GM18526 (cell line): ENCODE data around the gene TMA7B.

Source experiments
- POLR2A ChIP-seq: IDR thresholded peaks from 3 replicates; pipeline ENCODE4 v1.6.1; 2011; ENCODE audit not compliant: insufficient read length; ENCODE audit errors: extremely low read depth

Gene TMA7B

GRCh38 chr22:39943337-39943736, 16.9 kb upstream of the TMA7B start:
- TF ChIP-seq POLR2A: no peak

DNA sequence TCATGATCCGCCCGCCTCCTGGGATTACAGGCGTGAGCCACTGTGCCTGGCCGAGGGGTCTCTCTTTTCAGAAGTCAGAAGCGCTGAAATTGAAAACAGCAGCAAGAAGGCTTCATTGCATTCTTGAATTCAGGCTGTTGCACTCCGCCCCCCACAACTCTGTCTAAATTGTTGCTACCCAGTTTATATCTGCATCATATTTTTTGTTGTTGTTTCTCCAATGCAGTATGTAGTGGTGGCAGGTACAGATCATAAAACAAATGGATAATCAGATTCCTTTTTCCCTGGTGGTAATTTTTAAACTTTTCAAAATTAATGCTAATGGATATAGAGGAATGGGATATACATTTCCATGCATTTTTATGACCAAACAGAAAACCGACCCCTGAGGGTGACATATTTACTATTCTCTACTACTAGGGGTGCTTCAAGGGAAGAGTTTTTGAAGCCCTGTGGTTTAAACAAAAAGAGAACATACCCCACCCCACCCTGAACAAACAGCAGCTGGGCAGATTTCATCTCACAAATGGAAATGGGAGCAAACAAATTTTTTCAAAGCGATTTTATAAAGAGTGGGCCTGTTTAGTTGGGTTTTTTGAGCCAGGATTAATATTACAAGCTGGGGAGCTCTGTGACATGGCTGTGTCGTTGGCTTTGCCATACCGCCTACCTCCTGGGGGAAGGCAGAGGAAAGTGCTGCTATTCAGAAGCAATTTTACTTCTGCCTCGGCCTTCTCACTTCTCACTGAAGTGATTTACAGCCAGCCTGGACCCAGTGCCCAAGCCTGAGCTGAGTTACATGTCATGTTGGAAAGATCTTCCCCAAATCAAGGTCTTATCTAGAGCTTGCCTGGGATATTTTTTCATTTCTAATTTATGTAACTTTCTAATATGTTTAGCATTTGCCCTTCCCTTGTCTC, 16.0 kb upstream of the TMA7B start:
- no peak for TF ChIP-seq POLR2A

DNA sequence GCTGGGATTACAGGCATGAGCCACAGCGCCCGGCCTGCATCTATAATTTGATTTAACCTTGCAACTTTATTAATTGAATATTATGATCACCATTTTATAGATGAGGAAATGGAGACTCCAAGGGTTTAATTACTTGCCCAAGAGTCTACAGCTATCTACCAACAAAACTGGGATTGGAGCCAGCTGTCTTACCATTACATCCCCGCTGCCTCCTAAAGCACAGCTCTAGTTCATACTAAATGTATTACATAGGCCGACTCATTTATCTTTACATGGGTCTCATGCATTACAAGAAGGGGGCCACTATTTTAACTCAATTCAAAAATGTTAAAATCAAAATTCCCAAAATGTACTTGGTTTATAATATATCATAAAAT, 14.1 kb upstream of the TMA7B start:
- TF ChIP-seq POLR2A: no peak

- no peak for TF ChIP-seq POLR2A
These were observed 13.5 kb upstream of the TMA7B start for GRCh38 chr22:39946503-39947219.

DNA sequence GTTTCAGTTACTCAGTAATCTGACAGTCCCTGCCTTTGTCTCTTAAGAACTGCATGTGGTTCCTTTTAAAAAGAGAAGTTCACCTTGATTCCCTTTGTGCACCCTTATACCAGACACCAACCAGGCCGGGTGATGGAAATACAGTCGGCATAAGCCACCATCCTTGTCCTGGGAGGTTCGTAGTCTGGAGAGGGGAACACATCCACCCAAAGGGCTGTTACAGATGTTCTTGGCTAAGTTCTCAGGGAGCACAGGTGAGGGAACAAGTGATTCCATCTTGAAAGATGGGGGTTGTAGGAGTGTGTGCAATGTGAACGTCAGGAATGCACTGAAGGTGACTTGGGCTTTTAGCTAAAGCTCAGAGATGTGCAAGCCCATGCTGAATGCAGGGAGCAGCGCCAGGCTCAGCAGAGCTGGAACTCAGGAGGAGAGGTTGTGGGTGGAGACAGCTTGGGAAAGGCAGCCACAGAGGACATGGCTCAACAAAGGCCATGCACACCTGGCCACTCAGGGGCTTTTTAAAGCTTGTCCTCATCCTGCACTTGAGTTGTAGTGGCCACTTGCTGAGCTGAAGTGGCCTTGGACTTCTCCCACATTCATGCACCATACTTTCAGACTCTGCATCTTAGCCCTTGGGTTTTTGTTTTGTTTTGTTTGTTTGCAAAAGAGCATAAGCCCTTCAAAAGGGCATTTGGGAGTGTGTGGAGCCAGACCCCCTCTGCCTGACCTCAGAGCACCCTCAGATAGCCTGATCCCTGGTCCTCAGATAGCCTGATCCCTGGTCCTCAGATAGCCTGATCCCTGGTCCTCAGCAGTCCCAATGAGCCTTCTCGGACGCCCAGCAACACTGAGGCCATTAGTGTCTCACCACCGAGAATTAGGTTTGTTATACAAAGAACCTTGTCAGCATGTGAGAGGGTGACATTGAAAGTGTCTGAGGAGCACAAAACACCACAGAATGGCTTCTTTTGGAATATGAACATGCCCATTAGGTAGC, 12.7 kb upstream of the TMA7B start:
- no peak for TF ChIP-seq POLR2A

GRCh38 chr22:39949964-39950737, 10.0 kb upstream of the TMA7B start:
- TF ChIP-seq POLR2A: no peak

DNA sequence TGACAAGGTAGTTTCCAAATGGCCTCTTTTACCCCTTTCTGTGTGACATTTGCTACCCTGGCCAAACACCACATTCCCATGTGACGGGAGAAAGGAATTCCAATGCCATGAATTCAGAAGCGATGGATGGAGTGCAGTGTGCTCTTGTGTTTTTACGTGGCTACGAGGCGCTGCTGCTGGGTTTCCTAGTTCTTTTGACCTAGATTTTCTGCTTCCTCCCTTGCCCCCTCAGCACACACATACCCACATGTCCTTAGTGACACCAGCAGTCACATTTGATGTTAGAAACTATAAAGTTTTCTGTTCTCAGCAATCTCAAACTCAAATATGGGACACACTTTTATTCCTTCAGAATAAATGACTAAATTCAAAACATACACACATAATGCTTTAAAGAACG, 7.8 kb upstream of the TMA7B start:
- no peak for TF ChIP-seq POLR2A

DNA sequence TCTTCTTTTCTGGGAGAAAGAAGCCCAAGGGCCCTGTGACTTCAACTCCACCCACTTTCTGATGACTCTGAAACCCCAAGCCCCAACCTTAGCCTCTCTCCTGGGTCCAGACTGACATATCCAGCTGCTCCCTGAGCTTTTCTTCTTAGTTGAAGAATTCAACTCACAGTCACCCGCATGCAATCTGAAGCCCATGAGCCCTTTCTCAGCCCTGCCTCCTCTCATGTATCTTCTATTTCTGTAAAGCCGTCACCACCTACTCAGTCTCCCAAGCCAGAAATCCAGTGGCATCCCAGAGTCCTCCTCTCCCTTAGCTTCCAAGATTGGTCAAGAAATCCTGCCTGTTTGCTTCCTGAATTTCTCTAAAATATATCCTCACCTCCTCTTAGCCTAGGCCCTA, 7.1 kb upstream of the TMA7B start:
- no peak for TF ChIP-seq POLR2A

GRCh38 chr22:39954584-39955055, 5.6 kb upstream of the TMA7B start:
- no peak for TF ChIP-seq POLR2A

DNA sequence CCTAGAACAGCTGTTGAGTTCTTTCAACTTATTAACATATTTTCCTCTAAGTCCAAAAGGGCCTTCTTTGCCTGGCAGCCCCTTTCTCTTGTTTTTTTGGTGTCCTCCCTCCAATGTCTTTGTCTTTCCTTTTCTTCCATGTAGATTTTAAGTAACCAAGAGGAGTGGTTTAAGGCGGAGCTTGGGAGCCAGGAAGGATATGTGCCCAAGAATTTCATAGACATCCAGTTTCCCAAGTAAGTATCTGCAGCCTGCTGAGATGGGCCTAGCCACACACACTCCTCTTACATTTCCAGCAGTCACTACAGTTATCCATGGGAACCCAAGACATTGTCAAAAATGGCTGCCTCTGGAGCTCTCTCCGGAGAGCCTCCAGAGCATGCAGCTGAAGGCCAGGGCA, 4.5 kb upstream of the TMA7B start:
- TF ChIP-seq POLR2A: no peak

DNA sequence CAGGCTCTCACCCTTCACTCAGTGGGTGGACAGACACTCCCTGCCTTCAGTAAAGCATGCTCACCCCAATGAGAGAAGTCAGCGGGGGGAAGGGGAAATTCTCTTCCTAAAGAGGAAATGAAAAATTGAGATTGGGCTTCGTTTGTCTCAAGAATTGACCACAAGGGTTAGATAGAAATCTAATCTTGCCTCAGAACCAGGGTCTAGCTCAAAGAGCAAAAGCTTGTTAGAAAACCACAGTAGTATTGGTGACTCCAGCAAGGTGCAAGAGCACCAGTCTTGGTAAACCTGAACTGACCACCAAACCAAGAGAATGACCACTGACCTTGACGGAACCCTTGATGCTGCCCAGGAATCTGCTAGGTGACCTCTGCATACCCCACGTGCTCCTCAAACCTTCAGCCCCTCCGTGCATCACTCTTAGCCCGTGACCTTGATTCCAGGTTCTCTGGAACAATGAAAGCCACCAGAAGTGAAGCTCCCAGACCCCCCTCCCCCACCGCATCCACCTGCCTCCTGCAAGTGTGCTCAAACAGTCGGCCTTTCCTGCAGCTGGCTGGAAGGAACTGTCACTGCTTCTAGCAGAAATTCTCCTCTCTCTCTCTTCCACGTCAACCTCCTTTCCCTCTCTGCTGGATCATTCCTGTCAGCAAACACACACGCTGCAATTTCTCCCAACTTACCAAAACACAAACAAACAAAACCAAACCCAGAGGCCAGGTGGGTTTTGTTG, 3.1 kb upstream of the TMA7B start:
- TF ChIP-seq POLR2A: no peak

GRCh38 chr22:39958009-39958711, 2.0 kb upstream of the TMA7B start:
- no peak for TF ChIP-seq POLR2A
